Measurements from ENCODE around the gene SVEP1. TPM values are rescaled to one million over a fixed set of nuclear protein-coding genes. Genes with fewer than 3 reads are reported as not detected.
A peak's percentile ranks its signal among the peaks of the same experiment; 100 is the strongest.

Gene SVEP1
- total RNA-seq, 2 donors from 2014 or later, result 32.0 to 53.6 TPM

DNA sequence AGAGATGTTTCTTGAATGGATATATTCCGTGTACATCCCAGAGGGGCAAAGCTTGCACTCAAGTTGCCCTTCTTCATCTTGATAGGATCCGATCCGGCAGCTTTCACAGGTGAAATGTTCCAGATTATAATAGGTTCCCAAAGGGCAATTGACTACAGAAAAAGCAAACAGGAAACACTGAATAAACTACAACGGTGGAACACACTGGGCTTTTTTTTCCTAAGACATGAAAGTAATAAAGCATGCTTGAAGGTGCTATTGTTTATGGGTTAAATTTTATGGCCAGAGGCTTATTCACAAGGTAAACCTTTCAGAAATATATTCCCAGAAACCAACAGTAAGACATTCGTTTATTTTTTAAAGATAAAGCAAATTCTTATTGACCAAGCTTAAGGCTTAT lies 110.6 kb downstream of the SVEP1 start:
- H3K36me3 ChIP-seq, result no peaks in the 10 kb centered on the region
- H3K27me3 ChIP-seq (replicated peaks; ENCODE audit: insufficient read depth), result no peaks in the 10 kb centered on the region
- DNase-seq (ENCODE audit: low spot score) (no peak), ATAC-seq (ENCODE audit: insufficient number of reproducible peaks, low FRiP score, low read depth) (no peak)
- no peak overlapping the region for H3K4me3 ChIP-seq
- TF ChIP-seq, protein P1, sequence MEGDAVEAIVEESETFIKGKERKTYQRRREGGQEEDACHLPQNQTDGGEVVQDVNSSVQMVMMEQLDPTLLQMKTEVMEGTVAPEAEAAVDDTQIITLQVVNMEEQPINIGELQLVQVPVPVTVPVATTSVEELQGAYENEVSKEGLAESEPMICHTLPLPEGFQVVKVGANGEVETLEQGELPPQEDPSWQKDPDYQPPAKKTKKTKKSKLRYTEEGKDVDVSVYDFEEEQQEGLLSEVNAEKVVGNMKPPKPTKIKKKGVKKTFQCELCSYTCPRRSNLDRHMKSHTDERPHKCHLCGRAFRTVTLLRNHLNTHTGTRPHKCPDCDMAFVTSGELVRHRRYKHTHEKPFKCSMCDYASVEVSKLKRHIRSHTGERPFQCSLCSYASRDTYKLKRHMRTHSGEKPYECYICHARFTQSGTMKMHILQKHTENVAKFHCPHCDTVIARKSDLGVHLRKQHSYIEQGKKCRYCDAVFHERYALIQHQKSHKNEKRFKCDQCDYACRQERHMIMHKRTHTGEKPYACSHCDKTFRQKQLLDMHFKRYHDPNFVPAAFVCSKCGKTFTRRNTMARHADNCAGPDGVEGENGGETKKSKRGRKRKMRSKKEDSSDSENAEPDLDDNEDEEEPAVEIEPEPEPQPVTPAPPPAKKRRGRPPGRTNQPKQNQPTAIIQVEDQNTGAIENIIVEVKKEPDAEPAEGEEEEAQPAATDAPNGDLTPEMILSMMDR (IDR thresholded peaks at IDR 0.05), result no peak
- H3K27ac ChIP-seq, result no peak overlapping the region
- H3K9me3 ChIP-seq, result no peaks in the 10 kb centered on the region
- H3K4me1 ChIP-seq (ENCODE audit: control insufficient read depth in 1 of 2, low read depth in 2 of 2), result peaks cover 0 to under 1% of the 10 kb centered on the region in 2 donors

DNA sequence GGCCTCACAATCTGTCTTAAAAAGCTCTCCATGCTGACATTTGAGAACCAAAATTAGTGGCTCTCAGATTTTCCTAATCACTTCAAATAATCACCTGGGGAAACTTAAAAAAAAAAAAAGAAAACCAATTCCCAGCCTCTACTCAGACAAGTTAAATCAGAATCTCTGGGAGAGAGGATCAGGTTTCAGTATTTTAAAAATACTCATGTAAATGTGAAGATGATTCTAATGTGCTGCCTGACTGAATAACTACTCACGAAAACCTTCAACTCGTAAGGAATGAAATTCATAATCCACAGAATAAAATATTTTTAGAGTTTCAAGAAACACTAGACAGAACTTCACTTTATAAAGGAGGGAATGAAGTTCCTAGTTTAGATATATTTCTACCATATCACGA lies 114.4 kb downstream of the SVEP1 start:
- Histone ChIP-seq H3K4me1 (ENCODE audit: control insufficient read depth in 1 of 2, low read depth in 2 of 2) (peaks cover 0 to 6% of the 10 kb centered on the region in 2 donors), H3K27me3 (replicated peaks; ENCODE audit: insufficient read depth) (no peaks in the 10 kb centered on the region), H3K9me3 (no peaks in the 10 kb centered on the region), H3K27ac (no peak overlapping the region), H3K36me3 (no peaks in the 10 kb centered on the region), H3K4me3 (no peak overlapping the region)
- ATAC-seq (ENCODE audit: insufficient number of reproducible peaks, low FRiP score, low read depth), result no peak
- TF ChIP-seq, protein P1 (IDR thresholded peaks at IDR 0.05), result no peak
- DNase-seq (ENCODE audit: low spot score), result no peak

DNA sequence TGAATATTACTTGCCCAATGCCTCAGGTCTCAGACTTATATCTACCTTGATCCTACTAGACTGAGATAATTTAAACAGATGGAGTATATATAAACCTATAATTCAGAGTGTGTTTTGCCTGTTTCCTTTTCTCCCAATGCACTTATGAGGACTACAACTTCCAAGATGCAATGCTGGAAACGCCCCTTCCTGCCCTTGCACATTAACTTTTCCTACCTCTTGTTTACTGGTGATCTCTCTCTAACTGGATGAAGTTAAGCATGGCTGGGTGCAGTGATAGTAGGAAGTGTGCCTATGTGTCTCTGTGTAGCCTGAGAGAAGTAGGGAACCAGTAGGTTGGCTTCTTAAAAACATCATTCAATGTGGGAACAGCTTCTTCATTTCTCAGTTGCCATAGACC lies 115.2 kb downstream of the SVEP1 start:
- no peak for DNase-seq (ENCODE audit: low spot score)
- TF ChIP-seq, protein P1 (IDR thresholded peaks at IDR 0.05), result no peak
- peak overlapping the region in 1 of 2 donors; percentile 2 for H3K27ac ChIP-seq
- ATAC-seq (ENCODE audit: insufficient number of reproducible peaks, low FRiP score, low read depth), result no peak
- no peak overlapping the region for H3K4me3 ChIP-seq
- no peaks in the 10 kb centered on the region for H3K36me3 ChIP-seq
- no peaks in the 10 kb centered on the region for H3K27me3 ChIP-seq (replicated peaks; ENCODE audit: insufficient read depth)
- H3K4me1 ChIP-seq (ENCODE audit: control insufficient read depth in 1 of 2, low read depth in 2 of 2), result peaks cover 0 to 6% of the 10 kb centered on the region in 2 donors
- H3K9me3 ChIP-seq, result no peaks in the 10 kb centered on the region

- Histone ChIP-seq H3K9me3 (no peaks in the 10 kb centered on the region), H3K27ac (no peak overlapping the region), H3K36me3 (no peaks in the 10 kb centered on the region), H3K4me3 (no peak overlapping the region), H3K4me1 (ENCODE audit: control insufficient read depth in 1 of 2, low read depth in 2 of 2) (peaks cover 0 to 6% of the 10 kb centered on the region in 2 donors), H3K27me3 (replicated peaks; ENCODE audit: insufficient read depth) (no peaks in the 10 kb centered on the region)
- TF ChIP-seq, protein P1 (IDR thresholded peaks at IDR 0.05), result no peak
- no peak for ATAC-seq (ENCODE audit: insufficient number of reproducible peaks, low FRiP score, low read depth)
- DNase-seq (ENCODE audit: low spot score), result no peak
Observed at GRCh38 chr9:110463499-110463898, 116.0 kb downstream of the SVEP1 start.

DNA sequence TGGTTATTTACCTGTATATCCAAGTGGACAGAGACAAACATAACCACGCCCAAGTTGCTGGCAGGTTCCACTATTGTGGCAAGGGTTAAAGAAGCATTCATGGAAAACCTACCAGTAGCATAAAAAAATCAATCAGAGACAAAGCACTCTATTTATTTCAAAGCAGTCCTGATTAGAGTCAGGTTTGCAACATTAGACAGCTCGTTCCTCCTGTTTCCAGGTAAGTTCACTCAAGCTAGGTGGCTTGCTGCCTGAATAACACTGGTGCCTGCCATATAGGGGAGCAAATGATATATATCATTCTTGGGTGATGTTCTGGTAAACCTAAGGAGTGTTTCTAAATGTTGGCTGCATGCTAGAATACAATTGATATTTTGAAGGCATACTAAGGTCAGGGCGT lies 122.3 kb downstream of the SVEP1 start:
- Histone ChIP-seq H3K27me3 (replicated peaks; ENCODE audit: insufficient read depth) (no peaks in the 10 kb centered on the region), H3K36me3 (no peaks in the 10 kb centered on the region), H3K9me3 (no peaks in the 10 kb centered on the region), H3K4me1 (ENCODE audit: control insufficient read depth in 1 of 2, low read depth in 2 of 2) (peaks cover 0 to 9% of the 10 kb centered on the region in 2 donors), H3K27ac (no peak overlapping the region), H3K4me3 (no peak overlapping the region)
- ATAC-seq (ENCODE audit: insufficient number of reproducible peaks, low FRiP score, low read depth) (no peak), DNase-seq (ENCODE audit: low spot score) (no peak)
- TF ChIP-seq, protein P1 (IDR thresholded peaks at IDR 0.05), result no peak

Measured in thoracic aorta (tissue), 2 donors.